Activated CD4-positive, CD25-positive, alpha-beta regulatory T cell treated with anti-CD3 and anti-CD28 coated beads, Interleukin-2, amount 50 U/mL, for 72 hours (primary cell): ENCODE measurements around the gene KLF5.

Source experiments
- DNase-seq: peaks from one replicate; pipeline ENCODE4 v3.0.0; 2021

The KLF5 gene

DNA sequence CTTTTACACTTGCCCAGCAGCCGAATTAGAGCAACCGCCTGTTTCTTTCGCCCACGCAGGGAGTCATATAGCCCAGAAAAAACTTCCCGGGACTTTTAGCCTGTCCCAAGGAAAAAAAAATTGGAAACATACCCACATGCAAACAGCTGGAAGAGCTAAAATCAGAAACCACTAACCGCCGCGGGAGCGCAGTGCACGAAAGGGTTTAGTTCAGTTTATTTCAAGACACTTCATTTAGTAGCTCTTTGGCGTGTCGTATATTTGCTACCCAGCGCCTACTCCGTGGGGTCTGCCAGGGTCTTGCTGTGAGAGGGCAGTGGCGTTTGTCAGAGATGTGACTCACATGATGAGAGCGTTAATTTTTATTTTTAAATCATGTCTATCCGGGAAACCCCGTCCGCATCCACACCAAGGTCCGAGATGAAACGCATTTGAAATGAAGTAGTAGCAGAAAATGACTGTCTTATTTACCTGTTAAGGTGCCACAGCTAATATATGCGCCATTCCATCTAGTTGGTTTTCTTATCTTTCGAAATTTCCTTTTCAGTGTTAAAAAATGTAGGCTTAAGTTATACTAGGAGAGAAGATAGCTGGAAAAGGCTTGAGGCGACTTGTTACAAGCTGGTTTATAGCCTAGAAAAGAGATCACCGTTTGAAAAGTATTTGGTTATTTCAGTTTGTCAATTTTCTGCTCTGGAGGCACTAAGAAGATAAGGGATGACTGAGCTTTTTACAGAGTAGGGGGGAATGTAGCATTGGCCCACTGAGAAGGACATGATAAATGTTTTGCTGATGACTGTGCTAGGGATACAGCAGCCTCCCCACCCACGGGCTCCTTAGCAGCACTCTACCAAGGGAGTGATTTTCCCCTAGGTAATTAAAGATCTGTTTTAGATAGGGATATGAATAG, 1.7 kb downstream of the KLF5 start:
- no peak for DNase-seq

DNA sequence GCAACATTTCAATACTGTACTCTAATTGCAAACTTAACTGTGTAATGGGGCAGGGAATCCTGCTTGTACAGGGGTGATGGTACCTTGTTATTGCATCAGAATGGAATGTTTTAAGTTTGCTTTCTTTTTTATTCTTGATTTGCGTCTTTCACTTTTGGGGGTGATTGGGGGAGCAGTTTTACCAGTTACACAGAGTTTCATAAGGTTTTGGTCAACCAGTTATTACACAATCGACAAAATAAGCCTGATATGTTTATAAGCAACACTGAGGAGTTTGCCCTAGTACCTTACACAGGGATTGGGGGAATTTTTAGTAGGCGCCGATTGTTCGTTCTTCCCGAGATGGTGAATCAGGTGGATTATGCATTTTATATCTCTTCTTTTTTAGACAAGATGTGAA, 2.7 kb downstream of the KLF5 start:
- no peak for DNase-seq

DNA sequence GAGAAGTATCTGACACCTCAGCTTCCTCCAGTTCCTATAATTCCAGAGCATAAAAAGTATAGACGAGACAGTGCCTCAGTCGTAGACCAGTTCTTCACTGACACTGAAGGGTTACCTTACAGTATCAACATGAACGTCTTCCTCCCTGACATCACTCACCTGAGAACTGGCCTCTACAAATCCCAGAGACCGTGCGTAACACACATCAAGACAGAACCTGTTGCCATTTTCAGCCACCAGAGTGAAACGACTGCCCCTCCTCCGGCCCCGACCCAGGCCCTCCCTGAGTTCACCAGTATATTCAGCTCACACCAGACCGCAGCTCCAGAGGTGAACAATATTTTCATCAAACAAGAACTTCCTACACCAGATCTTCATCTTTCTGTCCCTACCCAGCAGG, 3.1 kb downstream of the KLF5 start:
- no peak for DNase-seq

DNA sequence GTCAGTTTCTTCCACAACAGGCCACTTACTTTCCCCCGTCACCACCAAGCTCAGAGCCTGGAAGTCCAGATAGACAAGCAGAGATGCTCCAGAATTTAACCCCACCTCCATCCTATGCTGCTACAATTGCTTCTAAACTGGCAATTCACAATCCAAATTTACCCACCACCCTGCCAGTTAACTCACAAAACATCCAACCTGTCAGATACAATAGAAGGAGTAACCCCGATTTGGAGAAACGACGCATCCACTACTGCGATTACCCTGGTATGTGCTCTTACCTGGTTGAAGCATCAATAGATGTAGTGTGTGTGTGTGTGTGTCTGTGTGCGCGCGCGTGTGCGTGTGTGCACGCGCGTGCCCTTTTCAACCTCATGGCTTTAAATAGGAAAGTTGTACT, 3.7 kb downstream of the KLF5 start:
- DNase-seq, result no peak

DNA sequence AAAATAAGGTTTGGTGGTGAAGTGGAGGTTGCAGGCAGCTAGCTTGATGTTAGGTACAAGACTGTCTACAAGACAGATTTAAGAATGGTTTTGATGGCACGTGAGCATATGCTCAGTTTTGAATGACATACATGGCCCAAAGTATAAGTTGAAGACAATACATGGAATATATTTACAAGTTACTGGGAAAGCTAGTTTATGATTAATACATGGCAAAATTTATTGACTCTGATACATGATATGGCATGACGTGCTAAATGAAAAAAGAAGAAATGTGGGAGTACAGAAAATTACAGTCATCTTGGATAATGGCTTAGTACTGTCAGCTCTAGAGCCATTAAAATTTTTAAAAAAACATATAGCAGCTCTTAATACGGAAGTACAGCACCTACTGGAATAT, 4.4 kb downstream of the KLF5 start:
- no peak for DNase-seq

DNA sequence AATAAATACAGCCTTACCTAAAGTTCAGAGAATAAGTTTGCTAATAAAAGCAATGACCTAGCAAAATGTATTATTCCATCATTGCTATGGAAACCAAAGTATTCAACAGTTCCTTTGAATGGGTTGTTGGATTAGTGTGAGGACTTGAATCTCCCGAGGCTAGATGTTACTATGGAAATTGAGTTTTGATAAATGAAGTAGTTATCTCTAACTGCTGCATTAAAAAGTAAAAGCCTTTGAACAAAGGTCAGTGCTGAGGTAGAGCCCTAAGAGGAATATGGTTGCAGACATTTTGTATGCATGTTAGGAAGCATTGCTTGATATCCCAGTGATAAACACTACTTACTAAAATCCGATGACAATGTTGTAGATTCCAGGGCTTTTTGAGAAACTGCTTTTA, 6.2 kb downstream of the KLF5 start:
- no peak for DNase-seq

DNA sequence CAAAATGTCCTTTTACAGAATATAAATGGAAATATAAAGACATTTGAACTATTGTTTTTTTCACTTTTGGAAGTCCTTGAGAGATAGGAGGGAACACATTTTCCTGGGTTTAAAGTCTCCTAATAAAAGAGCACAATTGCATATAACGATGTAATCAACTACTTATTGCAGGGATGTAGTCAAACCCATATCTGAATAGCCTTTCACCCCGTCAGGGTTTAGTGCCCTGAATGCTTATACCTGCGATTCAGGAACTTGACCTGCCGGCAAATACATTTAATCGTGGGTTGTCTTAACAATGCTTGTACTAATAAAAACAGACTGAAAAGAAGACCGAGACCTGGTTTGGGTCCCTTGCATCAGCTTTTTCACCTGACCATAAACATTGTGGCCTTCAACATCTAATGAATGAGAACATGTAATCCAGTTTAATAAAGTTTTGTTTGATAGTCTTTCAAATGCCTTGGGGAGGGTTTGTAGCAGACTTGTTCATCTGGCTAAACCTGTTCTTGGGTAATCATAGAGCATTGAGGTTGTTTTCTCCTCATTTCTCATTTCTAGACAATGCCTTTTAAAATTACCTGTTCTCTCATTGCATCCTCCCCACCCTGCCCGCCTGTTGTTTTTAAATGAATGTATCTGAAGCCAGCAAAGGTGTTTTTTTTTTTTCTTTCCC, 7.0 kb downstream of the KLF5 start:
- DNase-seq, result no peak

DNA sequence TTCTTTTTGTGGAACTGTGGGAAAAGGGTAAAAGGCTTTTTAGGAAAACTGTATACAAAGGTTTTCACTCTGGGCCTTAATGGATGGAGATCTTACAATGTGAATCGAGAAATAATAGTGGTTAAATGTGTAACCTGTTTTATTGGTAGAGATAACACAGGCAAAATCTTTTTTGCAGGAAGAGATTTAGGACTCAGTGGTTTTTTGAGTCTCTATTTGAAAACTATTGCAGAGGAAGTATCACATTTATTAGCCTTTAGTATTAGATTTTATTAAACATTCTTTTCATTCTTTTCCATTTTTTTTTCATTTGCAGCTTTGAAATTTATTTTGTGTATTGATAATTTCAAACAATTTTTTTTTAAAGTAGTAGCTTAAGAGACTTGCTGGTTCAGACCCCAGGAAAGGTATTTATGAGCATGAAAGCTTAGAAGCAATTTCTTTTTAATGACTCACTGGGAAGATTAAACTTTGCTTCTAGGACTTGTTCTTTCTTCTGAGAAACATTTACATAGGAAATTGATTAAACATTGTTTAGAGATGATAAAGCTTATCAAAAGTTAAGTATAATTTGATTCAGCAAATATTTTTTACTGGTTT, 10.5 kb downstream of the KLF5 start:
- no peak for DNase-seq

DNA sequence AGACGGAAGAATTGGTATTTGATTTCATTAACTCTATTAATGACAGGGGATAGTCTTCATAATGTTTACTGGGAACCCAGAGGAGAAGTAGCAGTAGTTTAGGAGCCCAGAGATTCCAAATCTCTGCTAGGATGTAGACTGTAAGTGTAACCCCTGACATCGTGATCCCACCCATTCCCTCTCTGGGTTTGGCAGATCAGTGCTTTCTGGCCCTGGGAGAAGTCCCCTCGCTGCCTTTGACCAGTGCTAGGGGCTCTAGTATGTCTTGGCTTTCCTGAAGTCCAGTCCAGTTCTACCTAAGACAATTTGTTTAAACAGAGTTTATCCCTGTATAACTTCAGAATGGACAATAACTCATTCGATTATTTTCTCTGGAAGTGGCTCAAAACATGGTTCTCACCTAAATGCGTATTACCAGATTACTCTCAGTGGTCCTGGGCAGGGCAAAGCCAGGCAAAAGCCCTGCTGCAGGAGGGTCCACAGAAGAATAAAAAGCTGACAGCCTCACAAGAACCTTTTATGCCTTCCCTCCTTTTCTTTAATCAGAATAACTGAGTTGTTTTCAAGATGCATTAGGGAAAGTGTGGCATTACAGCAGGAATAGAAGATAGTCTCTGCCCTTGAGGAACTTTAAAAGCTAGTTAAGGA, 11.8 kb downstream of the KLF5 start:
- DNase-seq, result no peak

DNA sequence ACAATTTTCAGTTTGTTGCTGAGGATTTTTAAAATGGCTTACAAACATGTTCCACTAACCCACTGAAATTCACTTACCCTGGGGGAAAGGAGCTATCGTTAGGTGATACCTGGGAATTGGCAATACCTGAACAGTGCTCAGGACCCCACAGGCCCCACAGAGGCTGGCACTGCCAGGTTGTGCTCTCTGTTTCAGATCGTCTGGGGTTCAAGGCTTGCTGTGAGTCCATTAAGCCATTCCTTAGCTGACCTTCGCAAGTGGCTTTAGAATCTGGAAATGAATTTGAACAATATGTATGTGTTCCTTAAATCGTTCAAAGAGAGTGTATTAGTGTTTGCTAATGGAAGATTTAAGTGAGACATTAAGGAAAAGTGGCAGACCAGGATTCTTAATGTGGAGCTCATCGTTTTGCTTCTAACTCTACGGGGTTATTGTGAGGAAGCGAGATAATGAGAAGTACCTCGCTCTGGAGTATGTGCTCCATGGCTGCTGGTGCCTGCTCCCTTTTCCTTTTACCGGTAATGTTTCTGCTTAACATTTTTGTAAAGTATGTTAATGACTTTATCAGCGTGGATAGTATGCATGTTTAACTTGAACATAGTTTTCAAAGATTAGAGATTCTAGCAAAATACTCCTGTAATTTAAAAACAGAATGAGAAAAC, 13.6 kb downstream of the KLF5 start:
- no peak for DNase-seq

DNA sequence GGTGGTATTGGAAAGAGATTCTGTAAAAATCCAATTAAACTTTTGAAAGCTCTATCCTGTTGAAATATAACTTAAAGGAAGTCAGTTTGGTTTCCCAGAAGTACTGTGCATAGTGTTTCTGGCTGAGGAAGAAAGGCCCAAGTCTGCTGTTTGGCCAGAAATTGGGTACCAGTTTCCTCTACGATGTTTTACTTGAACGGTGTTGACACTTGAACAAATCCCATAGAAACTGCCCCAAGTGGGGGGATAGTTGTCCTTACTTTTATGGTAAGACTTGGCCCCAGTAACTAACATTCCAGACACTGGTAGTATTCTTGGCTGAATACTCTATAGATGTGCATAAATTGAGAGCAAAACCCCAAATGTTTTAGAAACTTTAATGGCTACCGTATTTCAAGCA, 14.2 kb downstream of the KLF5 start:
- no peak for DNase-seq

DNA sequence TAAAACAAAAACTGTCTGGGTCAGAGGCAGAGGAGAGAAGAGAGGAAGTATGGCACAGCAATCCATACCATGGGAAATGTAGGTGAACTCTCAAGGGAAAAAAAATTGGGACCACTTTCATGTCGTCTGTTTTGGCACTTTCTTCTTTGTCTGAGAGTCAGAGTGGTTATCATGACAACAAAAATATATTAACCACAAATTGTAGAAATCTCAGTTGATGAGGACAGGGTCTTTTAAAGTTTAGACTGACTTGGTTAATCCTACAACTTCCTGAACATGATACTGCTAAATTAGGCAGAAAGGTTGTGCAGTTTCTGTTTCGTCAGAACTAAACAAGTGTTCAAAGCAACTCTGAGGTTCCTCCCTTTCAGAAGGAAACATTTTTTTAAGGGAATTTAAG, 15.2 kb downstream of the KLF5 start:
- no peak for DNase-seq

DNA sequence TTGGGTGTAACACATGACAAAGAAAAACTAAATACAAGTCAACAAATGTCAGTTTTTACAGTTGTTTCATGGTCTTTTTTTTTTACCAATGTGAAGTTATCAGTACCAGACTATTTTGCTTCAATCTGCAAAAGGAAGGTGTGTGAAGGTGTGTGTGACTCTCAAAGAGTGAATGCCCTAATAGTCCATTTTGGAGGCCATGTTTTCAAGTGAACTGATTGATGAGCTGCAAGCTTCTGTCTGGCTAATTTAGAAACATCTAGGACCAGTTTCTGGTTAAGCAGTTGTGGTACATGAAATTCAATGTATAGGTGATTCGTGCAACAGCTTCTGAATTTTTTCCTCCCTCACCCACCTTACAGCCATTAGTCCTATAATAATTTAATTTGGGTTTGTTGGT, 16.1 kb downstream of the KLF5 start:
- DNase-seq, result no peak

DNA sequence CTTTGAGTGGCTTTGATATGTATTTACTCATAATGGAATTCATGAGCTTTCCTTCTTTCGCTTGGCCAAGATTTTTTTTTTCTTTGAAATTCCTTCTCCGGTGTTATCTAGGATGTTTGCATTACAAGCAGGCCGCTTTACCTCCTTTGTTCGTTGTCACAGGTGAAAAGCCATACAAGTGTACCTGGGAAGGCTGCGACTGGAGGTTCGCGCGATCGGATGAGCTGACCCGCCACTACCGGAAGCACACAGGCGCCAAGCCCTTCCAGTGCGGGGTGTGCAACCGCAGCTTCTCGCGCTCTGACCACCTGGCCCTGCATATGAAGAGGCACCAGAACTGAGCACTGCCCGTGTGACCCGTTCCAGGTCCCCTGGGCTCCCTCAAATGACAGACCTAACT, 16.7 kb downstream of the KLF5 start:
- no peak for DNase-seq

DNA sequence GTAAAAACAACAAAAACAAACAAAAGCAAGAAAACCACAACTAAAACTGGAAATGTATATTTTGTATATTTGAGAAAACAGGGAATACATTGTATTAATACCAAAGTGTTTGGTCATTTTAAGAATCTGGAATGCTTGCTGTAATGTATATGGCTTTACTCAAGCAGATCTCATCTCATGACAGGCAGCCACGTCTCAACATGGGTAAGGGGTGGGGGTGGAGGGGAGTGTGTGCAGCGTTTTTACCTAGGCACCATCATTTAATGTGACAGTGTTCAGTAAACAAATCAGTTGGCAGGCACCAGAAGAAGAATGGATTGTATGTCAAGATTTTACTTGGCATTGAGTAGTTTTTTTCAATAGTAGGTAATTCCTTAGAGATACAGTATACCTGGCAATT, 17.1 kb downstream of the KLF5 start:
- DNase-seq, result no peak

DNA sequence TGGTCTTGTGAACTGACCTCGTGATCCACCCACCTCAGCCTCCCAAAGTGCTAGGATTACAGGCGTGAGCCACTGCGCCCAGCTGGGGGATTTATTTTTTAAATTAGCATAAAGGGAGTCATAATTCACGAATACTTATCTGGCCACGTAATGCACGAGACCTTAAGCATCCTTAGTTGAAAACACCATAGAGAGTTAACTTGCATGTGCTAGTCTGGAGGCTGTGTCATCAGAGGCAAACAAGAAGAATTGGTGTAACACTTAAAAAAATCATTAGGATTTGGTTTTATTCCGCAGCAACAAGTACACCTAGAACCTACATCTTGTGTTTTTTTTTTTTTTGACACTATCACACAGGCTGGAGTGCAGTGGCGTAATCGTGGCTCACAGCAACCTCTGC, 19.1 kb downstream of the KLF5 start:
- no peak for DNase-seq

DNA sequence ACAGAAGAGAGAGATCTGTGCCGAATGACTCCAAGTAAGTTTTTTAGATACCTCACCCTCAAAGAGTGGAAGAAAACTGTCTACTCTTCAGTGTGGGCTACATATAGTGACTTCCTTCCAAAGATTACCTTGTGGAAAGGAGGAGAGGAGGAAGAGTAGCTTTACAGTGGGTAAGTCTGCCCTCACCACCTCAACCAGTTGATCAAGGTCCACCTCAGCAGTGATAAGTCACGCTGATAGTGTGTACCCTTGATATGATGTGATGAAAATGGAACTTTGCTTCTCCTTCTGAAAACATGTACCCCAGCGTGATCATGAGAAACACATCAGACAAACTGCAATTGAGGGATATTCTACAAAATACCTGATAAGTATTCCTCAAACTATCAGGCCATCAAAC, 20.6 kb downstream of the KLF5 start:
- DNase-seq, result no peak

DNA sequence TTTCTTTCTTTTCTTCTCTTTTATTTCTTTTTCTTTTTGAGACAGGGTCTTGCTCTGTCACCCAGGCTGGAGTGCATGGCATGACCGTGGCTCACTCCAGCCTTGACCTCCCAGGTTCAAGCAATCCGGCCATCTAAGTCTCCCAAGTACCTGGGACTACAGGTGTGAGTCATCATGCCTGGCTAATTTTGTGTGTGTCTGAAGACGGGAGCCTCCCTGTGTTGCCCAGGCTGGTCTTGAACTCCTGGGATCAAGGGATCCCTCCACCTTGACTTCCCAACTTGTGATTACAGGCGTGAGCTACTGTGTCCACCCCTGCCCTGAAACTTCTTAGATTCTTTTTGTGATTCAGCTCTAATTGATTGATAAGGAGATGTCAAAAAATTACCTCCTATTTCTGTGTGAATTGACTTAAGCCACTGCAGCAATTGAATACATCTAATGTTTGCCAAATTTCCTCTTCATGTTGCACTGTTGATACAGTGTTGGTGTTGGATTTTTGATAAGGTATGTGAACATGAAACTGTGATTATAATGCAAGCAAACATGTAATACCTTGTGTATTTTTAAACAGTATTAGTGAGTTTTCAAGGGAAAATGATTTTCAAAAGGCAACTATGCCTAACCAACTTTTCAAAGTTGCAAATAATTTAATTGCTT, 22.6 kb downstream of the KLF5 start:
- no peak for DNase-seq

DNA sequence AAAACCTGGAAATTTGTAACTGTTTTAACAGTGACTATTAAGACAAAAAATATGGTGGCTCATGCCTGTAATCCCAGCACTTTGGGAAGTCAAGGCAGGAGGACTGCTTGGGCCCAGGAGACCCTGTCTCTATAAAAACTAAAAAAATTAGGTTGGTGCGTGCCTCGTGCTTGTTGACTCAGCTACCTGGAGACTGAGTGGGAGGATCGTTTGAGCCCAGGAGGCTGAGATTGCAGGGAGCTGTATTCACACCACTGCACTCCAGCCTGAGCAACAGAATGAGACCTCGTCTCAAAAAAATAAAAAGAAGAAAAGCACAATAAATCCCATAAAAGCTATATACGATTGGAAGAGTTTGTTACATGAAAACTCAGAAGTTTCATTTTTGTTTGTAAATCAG, 23.7 kb downstream of the KLF5 start:
- no peak for DNase-seq

DNA sequence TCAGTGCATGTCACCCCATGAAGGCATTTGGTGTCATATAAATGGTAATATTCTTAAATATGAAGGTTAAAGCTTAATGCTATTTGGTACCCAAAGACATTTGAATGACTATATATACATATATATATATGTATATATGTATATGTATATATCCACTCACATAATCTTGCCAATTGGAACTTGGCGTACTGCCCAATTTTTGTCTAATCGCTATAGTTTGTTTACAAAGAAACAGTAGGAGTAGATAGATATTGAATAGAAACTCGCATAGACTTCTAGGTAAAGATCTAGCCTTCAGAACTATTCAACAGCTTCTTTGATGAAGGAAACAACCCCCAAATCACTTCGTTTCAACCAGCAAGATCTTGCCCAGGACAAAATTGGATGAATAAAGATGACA, 24.1 kb downstream of the KLF5 start:
- no peak for DNase-seq

DNA sequence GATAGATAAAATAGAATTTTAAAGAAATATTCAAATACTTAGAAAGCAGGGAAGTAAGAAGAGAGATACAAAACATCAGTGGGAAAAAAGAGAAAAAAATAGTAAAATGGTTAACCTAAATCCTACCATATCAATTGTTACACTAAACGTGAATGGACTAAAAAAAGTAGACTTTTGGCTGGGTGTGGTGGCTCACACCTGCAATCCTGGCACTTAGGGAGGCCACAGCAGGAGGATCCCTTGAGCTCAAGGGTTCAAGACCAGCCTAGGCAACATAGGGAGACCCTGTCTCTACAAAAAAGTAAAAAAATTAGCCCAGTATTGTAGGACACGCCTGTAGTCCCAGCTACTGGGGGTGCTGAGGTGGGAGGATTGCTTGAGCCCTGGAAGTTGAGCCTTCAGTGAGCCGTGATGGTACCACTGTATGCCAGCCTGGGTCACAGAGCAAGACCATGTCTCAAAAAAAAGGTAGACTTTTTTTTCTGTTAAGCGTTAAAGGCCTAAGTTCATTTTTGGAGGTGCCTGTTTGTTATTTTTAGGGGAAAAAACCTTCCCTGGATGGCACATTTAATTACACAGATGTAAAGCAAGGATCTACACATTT, 29.6 kb downstream of the KLF5 start:
- DNase-seq, result no peak

DNA sequence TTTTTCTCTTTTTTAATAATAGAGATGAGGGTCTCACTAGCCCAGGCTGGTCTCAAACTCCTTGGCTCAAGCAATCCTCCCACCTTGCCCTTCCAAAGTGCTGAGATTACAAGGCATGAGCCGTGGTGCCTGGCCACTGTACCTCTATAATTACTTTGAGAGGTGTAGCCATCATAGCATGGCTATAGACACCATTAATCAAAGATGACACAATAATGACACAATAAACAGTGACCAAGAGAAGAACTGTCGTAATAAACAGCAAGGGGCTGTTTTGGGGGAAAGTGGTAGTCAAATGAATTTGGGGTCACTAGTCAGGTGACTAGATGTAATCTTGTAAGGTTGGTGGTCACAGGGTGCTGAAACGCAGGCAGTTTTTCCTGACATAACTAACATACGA, 30.4 kb downstream of the KLF5 start:
- no peak for DNase-seq
